WTC11 (cell line): Measurements from ENCODE around the gene ASB2.

Experiments
- CREB1 ChIP-seq: sonication (generic); formaldehyde crosslinking; IDR thresholded peaks from 2 replicates; pipeline ENCODE4 v1.8.0; 2023; ENCODE audit warnings: mild to moderate bottlenecking, missing genetic modification reagents
- NR2C2 ChIP-seq: sonication (generic); formaldehyde crosslinking; IDR thresholded peaks from 2 replicates; pipeline ENCODE4 v1.8.0; 2022; ENCODE audit warnings: mild to moderate bottlenecking, missing genetic modification reagents
- TF ChIP-seq, protein P1 (sequence below): fragments of 200-600 bp; IDR thresholded peaks from 2 replicates; pipeline ENCODE4 v1.8.0; 2022; ENCODE audit warnings: antibody characterized with exemption

DNA sequence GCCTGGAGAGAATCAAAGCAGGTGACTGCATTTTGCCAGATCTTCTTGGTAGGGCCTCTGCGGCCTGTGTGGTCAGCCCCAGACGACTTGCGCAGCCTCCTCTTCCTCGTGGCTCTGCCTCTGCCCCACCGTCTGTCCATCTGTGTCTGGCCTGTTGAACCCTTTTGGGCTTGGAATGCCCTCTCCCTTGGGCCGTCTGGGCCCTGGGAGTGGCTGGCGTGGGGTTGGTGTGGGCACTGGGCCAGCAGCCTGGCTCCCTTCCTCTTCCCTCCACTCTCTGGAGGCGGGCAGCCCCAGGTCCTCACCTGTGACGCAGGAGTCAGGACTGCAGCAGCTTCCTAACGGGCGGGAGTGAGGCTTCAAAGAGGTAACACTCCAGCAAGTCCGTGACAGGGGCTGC, 11.0 kb upstream of the ASB2 start:
- TF ChIP-seq NR2C2 (CRISPR knock-in tag) (no peak), CREB1 (CRISPR knock-in tag) (no peak)
- TF ChIP-seq, protein P1, sequence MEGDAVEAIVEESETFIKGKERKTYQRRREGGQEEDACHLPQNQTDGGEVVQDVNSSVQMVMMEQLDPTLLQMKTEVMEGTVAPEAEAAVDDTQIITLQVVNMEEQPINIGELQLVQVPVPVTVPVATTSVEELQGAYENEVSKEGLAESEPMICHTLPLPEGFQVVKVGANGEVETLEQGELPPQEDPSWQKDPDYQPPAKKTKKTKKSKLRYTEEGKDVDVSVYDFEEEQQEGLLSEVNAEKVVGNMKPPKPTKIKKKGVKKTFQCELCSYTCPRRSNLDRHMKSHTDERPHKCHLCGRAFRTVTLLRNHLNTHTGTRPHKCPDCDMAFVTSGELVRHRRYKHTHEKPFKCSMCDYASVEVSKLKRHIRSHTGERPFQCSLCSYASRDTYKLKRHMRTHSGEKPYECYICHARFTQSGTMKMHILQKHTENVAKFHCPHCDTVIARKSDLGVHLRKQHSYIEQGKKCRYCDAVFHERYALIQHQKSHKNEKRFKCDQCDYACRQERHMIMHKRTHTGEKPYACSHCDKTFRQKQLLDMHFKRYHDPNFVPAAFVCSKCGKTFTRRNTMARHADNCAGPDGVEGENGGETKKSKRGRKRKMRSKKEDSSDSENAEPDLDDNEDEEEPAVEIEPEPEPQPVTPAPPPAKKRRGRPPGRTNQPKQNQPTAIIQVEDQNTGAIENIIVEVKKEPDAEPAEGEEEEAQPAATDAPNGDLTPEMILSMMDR = no peak
